Kidney epithelial cell (primary cell): ENCODE measurements around the gene RASGRF2. TPM values are rescaled to one million over a fixed set of nuclear protein-coding genes. Genes with fewer than 3 reads are reported as not detected.

Source experiments
- DNase-seq: peaks from one replicate; pipeline ENCODE4 v3.0.0-alpha.2; 2010; ENCODE audit warnings: low read depth
- H3K27me3 ChIP-seq: 2 replicates; pipeline ENCODE4 v1.6.0; 2011; ENCODE audit warnings: low read length; ENCODE audit not compliant: control insufficient read depth, insufficient read depth
- H3K36me3 ChIP-seq: 2 replicates; pipeline ENCODE4 v1.5.1; 2011; ENCODE audit warnings: low read length; ENCODE audit not compliant: control insufficient read depth, insufficient read depth
- H3K4me3 ChIP-seq: 2 replicates; pipeline ENCODE4 v1.5.1; 2011; ENCODE audit warnings: low read depth, mild to moderate bottlenecking, control low read depth, low read length
- total RNA-seq: library from RNA; depleted of rRNA; stranded (reverse); fragments of >200 nt; gene quantifications from 2 replicates; pipeline ENCODE4 v1.2.3, GENCODE V29; 2015
- TF ChIP-seq, protein P1 (sequence below): IDR thresholded peaks from 2 replicates; pipeline ENCODE4 v1.5.1; 2011; ENCODE audit warnings: mild to moderate bottlenecking, moderate library complexity, low read length, control low read depth, inconsistent platforms; ENCODE audit not compliant: insufficient read depth, poor library complexity, severe bottlenecking

Gene RASGRF2
- total RNA-seq, 1 donor from 2014 or later: 5.8 TPM

GRCh38 chr5:81171769-81172168, 211.6 kb downstream of the RASGRF2 start:
- Histone ChIP-seq H3K4me3 (no peak overlapping the region), H3K36me3 (peaks cover 1% of the 10 kb centered on the region), H3K27me3 (no peaks in the 10 kb centered on the region)
- TF ChIP-seq, protein P1, sequence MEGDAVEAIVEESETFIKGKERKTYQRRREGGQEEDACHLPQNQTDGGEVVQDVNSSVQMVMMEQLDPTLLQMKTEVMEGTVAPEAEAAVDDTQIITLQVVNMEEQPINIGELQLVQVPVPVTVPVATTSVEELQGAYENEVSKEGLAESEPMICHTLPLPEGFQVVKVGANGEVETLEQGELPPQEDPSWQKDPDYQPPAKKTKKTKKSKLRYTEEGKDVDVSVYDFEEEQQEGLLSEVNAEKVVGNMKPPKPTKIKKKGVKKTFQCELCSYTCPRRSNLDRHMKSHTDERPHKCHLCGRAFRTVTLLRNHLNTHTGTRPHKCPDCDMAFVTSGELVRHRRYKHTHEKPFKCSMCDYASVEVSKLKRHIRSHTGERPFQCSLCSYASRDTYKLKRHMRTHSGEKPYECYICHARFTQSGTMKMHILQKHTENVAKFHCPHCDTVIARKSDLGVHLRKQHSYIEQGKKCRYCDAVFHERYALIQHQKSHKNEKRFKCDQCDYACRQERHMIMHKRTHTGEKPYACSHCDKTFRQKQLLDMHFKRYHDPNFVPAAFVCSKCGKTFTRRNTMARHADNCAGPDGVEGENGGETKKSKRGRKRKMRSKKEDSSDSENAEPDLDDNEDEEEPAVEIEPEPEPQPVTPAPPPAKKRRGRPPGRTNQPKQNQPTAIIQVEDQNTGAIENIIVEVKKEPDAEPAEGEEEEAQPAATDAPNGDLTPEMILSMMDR: no peak
- DNase-seq: no peak

DNA sequence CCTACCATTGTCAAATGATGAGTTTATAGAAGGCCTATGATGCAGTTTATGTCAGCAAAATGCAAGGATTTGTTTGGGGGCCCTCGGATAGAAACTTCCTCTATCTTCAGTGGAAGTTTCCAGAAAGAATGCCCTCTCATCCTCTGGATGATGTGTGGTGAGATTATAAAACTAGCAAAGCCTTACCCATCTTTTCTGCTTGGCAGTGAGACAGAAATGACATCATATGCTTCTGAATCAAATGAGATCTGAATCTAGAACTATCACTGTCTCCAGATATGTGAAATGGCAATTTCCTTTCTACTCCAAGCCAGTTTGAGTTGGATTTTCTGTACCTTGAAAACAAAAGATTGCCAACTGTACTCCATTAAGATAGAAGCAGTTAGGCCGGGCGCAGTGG, 212.5 kb downstream of the RASGRF2 start:
- no peak for DNase-seq
- H3K4me3 ChIP-seq: no peak overlapping the region
- peaks cover 1% of the 10 kb centered on the region for H3K36me3 ChIP-seq
- no peaks in the 10 kb centered on the region for H3K27me3 ChIP-seq
- TF ChIP-seq, protein P1: no peak

- Histone ChIP-seq H3K27me3 (no peaks in the 10 kb centered on the region), H3K4me3 (no peak overlapping the region), H3K36me3 (no peaks in the 10 kb centered on the region)
- TF ChIP-seq, protein P1: no peak
- no peak for DNase-seq
Observed at GRCh38 chr5:81177061-81177460, 216.9 kb downstream of the RASGRF2 start.

DNA sequence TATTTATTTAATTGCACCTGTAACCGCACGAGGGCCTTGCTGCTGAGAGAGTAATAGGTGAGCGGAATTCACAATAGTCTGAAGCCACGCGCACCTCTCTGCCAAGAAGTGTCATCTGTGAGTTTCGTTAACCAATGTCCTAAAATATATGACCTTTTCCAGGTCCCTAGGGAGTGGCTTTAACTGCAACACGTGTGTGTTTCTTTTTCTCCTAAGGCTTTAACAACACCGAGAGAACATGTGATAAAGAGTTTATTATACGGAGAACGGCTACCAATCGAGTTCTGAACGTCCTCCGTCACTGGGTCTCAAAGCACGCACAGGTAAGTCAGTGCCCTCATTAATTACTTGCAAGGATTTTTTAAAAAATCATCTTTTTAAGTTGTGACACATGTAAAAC, 219.8 kb downstream of the RASGRF2 start:
- DNase-seq: no peak
- Histone ChIP-seq H3K4me3 (no peak overlapping the region), H3K27me3 (no peaks in the 10 kb centered on the region), H3K36me3 (no peaks in the 10 kb centered on the region)
- TF ChIP-seq, protein P1: no peak

DNA sequence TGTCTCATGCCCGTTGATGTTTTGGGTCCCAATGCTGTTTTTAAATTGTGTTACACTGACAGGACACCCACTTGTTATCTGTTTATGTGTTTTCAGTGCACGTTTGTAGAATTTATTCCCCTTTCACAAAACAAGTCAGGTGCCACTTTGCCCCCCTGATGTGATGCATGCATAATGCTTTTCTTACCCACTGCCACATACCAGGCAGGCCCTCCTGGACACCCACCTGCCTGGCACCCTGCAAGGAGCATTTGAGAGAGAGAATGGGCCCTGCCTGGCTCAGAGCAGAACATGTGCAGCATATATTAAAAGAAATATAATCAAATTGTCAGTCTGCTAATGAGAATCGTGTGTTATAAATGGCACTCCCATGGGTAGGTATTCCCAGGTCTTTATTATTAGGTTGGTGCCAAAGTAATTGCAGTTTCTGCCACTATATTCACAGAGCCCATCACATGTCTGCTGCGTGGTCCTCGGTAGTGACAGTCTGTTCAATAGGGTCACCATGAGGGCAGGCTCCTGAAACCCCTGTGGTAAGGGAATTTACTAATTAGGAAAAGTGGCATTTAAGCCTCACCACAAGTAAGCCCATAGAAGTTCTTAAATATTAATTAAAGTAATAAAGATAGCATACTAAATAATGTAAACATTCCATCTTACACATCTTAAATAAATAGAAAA, 220.8 kb downstream of the RASGRF2 start:
- TF ChIP-seq, protein P1: no peak
- Histone ChIP-seq H3K27me3 (no peaks in the 10 kb centered on the region), H3K36me3 (no peaks in the 10 kb centered on the region), H3K4me3 (no peak overlapping the region)
- DNase-seq: no peak
